HTERT RPE-1 (cell line): ENCODE results near the gene GADD45G.

Experiments used
- in situ Hi-C: fragments of 300-500 bp; cut with MboI; formaldehyde crosslinking; loops from 4 replicates; pipeline ENCODE4 v1.14.3; 2020; ENCODE audit warnings: low sequenced_read_pairs

Gene GADD45G

DNA sequence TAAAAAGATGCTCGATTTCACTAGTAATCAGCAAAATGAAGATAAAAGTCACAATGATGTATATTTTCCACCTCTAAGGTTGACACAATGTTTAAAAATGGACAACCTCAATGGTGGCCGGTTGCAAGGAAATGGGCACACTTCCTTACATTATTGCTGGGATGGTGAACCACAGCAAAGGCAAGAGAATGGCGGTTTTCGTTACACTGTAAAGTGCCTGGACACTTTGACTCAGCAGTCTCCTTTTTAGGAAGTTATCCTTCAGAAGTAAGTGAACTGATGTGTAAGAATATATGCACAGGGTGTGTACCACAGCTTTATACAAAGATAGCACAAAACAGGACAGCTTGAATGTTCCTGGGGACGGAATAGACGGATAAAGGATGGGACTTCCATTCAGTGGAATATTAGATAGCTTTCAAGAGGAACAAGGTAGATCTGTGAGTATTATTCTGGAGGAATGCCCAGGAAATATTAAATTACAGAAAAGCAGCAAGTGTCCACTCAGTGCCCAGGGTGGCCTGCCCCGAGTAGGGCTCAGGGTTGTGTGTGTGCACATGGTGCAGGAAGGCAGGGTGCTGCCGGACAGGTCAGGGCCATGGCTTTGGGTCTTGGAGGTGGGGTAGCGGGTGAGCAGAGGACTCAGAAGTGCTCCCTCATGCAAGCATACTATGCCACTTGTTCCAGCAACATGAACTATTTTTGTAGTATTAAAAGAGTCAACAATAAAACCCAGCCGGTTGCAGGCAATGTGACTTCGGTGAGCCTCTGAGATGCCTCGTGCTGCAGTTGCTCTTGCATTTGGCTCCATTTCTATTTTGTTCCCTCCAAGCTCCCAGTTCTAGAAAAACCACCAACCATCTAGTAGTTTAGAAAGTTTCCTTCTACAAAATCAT is 24.5 kb downstream of the GADD45G start:
- in situ Hi-C loops = no loop called here

DNA sequence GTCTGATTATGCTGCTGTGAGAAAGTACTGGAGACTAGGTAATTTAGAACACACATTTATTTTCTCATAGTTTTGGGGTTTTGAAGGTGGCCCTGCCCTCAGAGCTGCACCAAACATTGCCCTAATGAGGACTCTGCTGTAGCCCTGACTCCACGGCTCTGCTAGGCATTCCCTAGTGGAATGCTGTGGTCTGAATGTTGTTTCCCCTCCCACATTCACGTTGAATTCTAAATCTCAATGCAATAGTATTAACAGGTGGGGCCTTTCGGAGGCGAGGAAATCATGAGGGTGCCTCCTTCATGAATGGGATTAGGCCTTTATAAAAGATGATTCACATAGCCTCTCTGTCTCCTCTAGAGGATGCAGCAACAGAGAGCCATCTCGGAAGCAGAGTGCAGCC is 25.7 kb downstream of the GADD45G start:
- in situ Hi-C loops = no loop called here

DNA sequence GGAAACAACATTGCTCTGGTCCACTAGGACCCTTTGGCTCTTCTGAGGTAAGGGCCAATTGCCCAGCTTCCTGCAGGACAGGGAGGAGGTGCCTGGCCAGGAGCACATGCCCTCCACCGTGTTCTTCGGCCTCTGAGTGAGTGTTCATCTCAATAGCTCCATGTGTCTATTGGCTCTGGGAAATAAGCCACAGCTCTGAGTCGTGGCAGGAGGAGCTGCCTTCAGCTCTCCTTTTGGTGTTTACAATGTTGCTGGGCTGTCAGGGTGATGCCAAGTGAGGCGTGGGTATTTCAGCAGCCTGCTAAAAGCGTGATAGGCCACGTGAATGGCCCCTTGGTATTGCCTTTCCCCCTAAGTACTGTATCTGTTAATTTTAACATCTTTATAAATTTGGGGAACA is 26.6 kb downstream of the GADD45G start:
- in situ Hi-C loops = no loop called here

GRCh38 chr9:89632192-89632733 is 27.5 kb downstream of the GADD45G start:
- in situ Hi-C loops = no loop called here

DNA sequence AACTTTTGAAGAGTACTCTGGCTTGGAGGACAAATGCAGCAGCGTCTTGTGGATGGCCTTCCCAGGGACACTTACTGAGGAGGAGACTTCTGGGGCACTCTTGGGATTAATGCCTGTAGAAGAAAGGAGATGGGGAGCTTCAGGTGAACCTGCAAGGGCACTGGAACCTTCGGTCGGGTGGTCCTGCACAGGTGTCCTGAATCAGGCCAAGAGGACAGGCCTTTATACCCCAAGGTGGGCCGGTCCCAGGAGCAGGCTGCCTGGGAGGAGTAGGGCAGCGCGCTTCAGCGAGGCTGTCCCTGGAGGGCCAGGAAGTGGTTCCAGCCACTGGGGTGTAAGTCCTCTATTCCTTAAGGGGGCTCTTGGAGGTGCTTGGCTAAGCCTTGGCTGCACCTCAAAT is 27.9 kb downstream of the GADD45G start:
- in situ Hi-C loops = no loop called here

DNA sequence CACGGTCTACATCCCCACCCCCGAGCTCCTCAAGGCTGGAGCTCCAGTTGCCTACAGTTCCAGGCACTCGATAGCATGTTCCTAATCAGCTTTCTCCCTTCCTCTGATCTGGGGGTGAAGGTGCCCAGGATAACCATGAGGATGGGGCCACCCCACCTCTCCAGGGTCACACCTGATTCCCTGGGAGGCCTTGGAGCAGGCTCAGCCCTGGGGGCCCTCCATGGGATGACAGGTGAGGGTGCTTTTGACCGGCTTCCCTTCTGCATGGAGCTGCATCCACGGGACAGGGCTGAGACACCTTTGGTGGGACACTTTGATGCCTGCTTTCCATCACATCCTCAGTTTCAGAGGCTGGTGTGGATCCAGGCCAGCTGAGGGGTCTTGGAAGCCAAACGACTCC is 28.6 kb downstream of the GADD45G start:
- in situ Hi-C loops = no loop called here

DNA sequence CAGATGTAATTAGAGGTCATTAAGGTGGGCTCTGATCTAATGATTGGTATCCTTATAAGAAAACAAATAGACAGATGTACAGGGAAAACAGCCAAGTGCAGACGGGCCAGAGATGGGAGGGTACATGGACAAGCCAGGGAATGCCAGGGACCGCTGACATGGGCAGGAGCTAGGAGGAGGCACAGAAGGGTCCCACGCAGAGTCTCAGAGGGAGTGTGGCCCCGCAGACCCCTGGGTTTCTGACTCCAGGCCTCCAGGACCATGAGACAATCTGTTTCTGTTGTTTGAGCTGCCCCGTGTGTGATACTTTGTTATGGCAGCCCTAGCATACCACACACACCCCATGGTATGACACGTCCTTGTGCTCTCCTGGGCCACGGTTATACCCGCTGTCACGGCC is 29.1 kb downstream of the GADD45G start:
- in situ Hi-C loops = no loop called here

GRCh38 chr9:89634995-89635742 is 30.4 kb downstream of the GADD45G start:
- in situ Hi-C loops = no loop called here

- in situ Hi-C loops = no loop called here
Observed at GRCh38 chr9:89635816-89636215, 31.0 kb downstream of the GADD45G start.

DNA sequence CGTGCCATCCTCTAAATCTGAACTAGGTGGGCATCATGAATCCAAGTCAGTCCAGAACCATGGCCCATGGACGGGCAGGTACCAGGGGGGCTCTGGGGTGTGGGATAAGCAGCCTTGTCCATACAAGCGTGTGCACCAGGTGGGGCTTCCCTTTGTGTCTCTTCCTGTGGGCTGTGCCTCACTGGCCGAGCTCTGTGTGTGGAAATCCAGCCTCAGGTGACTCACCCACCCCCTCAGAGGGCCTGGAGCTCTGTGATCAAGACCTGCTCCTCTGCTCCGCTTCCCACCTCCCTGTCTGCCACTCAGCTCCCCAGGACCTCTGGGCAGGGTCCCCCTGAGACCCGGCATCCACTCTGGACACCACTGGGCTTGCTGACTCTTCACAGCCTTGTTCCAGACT is 33.0 kb downstream of the GADD45G start:
- in situ Hi-C loops = no loop called here

DNA sequence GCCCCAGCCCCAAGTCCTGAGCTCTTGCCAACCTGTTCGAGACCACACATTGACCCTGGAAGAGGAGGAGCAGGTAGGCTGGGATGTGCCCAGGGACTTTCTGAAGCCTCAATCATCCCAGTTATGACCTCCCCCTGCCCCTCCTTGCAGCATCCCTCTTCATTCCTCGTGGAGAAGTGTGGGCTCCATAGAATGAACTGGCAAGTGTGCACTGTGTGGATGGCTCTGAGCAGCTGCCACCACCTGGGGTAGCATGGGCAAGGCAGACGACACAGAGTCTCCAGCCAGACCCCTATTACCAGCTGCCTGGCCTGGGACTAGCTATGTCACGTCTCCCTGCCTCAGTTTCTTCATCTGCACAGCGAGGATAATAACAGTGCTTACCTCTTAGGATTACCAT is 33.5 kb downstream of the GADD45G start:
- in situ Hi-C loops = no loop called here

DNA sequence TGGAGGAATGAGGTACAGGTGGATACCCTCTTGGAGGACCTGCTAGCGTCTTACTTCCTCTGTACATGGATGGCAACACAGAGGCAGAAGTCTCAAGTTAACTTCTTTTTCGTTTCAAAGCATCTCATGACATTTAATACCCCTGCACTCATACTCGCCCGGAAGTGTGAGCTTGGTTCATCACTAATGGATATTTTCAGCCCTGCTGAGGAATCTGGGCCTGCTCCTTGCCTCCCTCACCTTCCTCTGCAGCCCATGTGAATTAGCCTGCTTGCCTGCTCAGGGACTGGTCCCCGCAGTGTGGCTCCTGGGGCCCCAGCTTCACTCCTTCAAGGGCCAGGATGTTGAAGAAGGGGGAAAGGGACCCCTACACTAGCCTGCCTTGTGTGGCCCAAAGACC is 34.1 kb downstream of the GADD45G start:
- in situ Hi-C loops = no loop called here

- in situ Hi-C loops = no loop called here
Observed at GRCh38 chr9:89639367-89639795, 34.6 kb downstream of the GADD45G start.

- in situ Hi-C loops = no loop called here
Observed at GRCh38 chr9:89639961-89640360, 35.1 kb downstream of the GADD45G start.

- in situ Hi-C loops = no loop called here
Observed at GRCh38 chr9:89640361-89640760, 35.5 kb downstream of the GADD45G start.

- in situ Hi-C loops = no loop called here
Observed at GRCh38 chr9:89640801-89641200, 36.0 kb downstream of the GADD45G start.

GRCh38 chr9:89641980-89642379 is 37.2 kb downstream of the GADD45G start:
- in situ Hi-C loops = no loop called here

DNA sequence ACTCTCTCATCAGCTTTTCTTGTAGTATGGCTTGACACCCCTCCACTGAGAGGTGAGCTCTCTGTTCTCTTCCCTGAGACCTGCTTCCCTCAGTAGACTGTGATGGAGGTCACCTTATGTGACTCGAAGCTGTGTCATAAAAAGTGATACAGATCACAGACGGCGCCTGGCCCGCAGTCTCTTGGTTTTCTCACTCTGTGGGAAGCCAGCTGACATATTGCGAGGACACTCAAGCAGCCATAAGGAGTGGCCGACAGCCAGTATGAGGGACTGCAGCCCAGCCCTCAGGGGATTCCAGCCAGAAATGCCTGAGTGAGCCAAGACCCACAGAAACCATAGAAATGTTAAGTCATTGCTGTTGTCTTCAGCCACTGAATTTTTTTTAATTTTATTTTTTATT is 38.0 kb downstream of the GADD45G start:
- in situ Hi-C loops = no loop called here

GRCh38 chr9:89646189-89646939 is 41.6 kb downstream of the GADD45G start:
- in situ Hi-C loops = no loop called here

DNA sequence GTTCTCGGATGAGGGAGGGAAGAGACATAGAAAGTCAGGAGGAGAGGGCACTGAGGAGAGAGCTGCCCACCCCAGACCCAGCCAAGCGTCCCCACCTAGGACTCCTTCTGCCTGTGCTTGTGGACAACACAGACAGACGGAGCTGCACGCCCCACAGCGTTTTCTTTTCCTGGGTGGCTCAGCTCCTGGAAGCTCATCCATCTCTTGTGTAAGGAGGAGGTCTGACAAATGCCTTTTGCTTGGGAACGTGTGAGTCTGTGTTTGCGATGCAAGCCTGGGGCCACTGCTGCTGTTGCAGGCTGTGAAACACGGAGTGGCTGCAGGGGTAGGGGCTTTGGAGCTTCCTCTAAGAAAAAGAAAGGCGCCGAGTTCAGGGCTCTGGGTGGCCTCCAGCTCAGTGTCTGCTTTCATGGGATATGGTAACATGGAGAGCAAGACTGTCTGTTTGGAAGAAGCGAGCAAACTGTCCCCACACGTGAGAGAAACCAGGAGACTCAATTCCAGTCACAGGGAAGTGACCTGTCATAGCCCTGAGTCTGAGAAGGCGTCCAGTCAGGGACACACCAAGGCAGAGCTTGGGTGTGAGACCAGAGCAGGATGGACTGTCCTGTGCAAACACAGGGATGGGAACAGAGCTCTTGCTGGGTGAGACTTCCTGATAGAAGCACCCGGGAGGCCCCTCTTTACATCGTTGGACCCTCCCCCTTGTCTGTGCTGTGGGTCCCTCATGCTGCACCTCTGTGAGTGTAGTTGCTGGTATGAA is 42.7 kb downstream of the GADD45G start:
- in situ Hi-C loops = no loop called here
